Panc1 (cell line): ENCODE measurements around the gene THAP11.

Experiments
- POLR2AphosphoS5 ChIP-seq: IDR thresholded peaks from 2 replicates; pipeline ENCODE4 v1.6.1; 2012; ENCODE audit warnings: mild to moderate bottlenecking, low read depth, low read length, moderate library complexity
- TCF7L2 ChIP-seq: IDR thresholded peaks from 2 replicates; pipeline ENCODE4 v1.6.1; 2011; ENCODE audit warnings: mild to moderate bottlenecking, low read depth, low read length, inconsistent platforms
- TF ChIP-seq, protein P1 (sequence below), 2 experiments: IDR thresholded peaks; 2 replicates each; pipeline ENCODE4 v1.6.1; 2011 to 2012; ENCODE audit warnings: low read depth in 2 of 2, control low read depth in 1 of 2, low read length in 1 of 2, mild to moderate bottlenecking in 1 of 2, moderate library complexity in 1 of 2; ENCODE audit not compliant: insufficient read depth in 1 of 2
- TF ChIP-seq, protein P2 (sequence below): fragments of 450-650 bp; IDR thresholded peaks from 2 replicates; pipeline ENCODE4 v1.5.1; 2017; ENCODE audit warnings: mild to moderate bottlenecking

DNA sequence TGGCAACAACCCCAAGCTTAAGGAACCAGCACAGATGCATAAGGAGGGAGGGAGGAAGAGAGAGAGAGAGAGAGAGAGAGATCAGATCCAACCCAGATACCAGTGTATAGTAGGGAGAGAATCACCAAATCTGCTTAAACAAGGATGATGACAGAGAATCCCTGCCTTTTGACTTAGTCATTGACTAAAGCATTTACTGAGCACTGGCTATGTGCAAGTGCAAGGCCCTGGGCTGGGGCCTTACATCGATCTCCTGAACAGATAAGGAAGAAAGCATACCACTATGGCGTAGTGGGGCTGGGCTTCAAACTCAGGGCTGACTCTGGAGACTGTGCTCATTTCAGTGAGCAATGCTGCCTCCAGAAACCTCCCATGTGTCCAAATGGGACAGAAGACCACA lies 19.6 kb upstream of the THAP11 start:
- TF ChIP-seq, protein P1, sequence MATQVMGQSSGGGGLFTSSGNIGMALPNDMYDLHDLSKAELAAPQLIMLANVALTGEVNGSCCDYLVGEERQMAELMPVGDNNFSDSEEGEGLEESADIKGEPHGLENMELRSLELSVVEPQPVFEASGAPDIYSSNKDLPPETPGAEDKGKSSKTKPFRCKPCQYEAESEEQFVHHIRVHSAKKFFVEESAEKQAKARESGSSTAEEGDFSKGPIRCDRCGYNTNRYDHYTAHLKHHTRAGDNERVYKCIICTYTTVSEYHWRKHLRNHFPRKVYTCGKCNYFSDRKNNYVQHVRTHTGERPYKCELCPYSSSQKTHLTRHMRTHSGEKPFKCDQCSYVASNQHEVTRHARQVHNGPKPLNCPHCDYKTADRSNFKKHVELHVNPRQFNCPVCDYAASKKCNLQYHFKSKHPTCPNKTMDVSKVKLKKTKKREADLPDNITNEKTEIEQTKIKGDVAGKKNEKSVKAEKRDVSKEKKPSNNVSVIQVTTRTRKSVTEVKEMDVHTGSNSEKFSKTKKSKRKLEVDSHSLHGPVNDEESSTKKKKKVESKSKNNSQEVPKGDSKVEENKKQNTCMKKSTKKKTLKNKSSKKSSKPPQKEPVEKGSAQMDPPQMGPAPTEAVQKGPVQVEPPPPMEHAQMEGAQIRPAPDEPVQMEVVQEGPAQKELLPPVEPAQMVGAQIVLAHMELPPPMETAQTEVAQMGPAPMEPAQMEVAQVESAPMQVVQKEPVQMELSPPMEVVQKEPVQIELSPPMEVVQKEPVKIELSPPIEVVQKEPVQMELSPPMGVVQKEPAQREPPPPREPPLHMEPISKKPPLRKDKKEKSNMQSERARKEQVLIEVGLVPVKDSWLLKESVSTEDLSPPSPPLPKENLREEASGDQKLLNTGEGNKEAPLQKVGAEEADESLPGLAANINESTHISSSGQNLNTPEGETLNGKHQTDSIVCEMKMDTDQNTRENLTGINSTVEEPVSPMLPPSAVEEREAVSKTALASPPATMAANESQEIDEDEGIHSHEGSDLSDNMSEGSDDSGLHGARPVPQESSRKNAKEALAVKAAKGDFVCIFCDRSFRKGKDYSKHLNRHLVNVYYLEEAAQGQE (IDR thresholded peaks at IDR 0.05; ENCODE audit: insufficient read depth in 1 of 2, low read depth in 2 of 2, low read length in 1 of 2) = no peak
- TF ChIP-seq, protein P2, sequence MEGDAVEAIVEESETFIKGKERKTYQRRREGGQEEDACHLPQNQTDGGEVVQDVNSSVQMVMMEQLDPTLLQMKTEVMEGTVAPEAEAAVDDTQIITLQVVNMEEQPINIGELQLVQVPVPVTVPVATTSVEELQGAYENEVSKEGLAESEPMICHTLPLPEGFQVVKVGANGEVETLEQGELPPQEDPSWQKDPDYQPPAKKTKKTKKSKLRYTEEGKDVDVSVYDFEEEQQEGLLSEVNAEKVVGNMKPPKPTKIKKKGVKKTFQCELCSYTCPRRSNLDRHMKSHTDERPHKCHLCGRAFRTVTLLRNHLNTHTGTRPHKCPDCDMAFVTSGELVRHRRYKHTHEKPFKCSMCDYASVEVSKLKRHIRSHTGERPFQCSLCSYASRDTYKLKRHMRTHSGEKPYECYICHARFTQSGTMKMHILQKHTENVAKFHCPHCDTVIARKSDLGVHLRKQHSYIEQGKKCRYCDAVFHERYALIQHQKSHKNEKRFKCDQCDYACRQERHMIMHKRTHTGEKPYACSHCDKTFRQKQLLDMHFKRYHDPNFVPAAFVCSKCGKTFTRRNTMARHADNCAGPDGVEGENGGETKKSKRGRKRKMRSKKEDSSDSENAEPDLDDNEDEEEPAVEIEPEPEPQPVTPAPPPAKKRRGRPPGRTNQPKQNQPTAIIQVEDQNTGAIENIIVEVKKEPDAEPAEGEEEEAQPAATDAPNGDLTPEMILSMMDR = no peak
- TF ChIP-seq POLR2AphosphoS5 = no peak
- no peak for TF ChIP-seq TCF7L2
